Dendritic cell treated with granulocyte-macrophage colony-stimulating factor and Interleukin-4, amounts not matched to agents 40 ng/mL and 50 ng/mL, for 4 days (primary cell): Measurements from ENCODE around the gene DCAF5.

Source experiments
- H3K27ac Mint-ChIP-seq: one replicate; pipeline ENCODE4 v1.8.0; 2022; ENCODE audit warnings: mild to moderate bottlenecking, mixed read lengths
- H3K27me3 Mint-ChIP-seq: one replicate; pipeline ENCODE4 v1.8.0; 2022; ENCODE audit warnings: mild to moderate bottlenecking, mixed read lengths
- H3K36me3 Mint-ChIP-seq: one replicate; pipeline ENCODE4 v1.8.0; 2022; ENCODE audit warnings: low read depth, mixed read lengths
- H3K4me1 Mint-ChIP-seq: one replicate; pipeline ENCODE4 v1.8.0; 2022; ENCODE audit warnings: low read depth, mixed read lengths
- H3K4me3 Mint-ChIP-seq: one replicate; pipeline ENCODE4 v1.8.0; 2022; ENCODE audit warnings: mild to moderate bottlenecking, moderate library complexity, mixed read lengths
- H3K9me3 Mint-ChIP-seq: one replicate; pipeline ENCODE4 v1.8.0; 2022; ENCODE audit warnings: mixed read lengths
- intact Hi-C: fragments of 100-400 bp; cut with micrococcal nuclease; formaldehyde crosslinking; loops from one replicate; pipeline ENCODE4 v1.15.0; 2022

DCAF5 gene

DNA sequence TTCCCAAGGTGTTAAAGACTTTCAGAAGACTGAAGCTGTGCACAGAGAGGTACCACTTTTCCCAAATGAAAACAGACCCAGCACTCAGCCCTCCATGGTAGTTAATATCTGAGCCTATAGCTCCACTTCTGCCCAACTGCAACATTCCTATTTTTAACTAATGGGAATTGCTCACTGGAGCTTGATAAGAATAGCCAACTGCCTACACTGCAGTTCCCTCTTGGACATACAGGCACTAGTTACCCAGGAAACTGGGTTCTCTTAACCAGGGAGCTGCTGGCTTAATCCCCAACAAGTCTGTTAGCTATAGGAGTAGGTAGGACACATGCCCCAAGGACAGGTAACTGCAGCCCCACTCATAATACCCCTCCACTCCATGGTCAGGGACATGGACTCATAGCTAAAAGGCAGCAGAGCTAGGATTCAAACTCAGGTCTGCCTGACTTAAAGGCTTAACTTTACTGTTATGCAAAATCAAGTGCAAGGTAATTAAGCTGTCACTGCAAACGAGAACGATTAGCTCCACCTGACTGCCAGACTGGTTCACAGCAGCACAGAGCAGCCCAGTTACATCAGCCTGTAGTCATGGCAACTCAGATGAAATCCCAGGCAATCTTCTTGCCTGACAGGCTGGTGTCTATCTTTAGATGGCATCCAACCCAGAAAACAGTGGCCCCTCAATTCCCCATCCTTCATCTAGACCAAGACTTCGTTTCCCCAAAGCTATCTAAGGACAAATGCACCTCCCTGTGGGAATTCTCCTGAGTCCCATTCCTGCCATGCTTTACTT, 96.7 kb downstream of the DCAF5 start:
- Mint-ChIP-seq H3K27ac (no peak overlapping the region), H3K4me3 (no peak overlapping the region), H3K9me3 (no peaks in the 10 kb centered on the region), H3K4me1 (peaks cover 52% of the 10 kb centered on the region), H3K27me3 (no peaks in the 10 kb centered on the region), H3K36me3 (peaks cover 70% of the 10 kb centered on the region)
- intact Hi-C loops = no loop called here

DNA sequence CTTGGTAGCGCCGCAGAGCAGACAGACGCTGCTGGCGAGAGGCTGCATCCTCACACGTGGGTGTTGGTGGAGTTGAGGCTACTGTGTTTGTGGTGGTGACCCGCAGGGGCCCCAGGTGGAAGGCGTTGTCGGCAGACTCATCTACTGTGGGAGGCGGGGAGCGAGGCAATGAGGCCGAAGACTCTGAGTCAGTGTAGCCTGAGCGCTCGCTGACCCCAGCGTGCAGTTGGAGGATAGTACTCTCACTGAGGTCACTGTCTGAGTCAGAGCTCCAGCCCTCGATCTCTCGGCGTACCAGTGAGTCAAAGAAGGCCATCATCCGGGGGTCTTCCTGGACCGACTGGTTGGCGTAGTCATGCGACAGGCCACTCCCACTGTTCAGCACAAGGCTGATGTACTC, 97.8 kb downstream of the DCAF5 start:
- intact Hi-C loops = no loop called here
- H3K36me3 Mint-ChIP-seq = peaks cover 69% of the 10 kb centered on the region
- H3K27me3 Mint-ChIP-seq = no peaks in the 10 kb centered on the region
- no peak overlapping the region for H3K4me3 Mint-ChIP-seq
- H3K27ac Mint-ChIP-seq = no peak overlapping the region
- H3K9me3 Mint-ChIP-seq = no peaks in the 10 kb centered on the region
- H3K4me1 Mint-ChIP-seq = peaks cover 61% of the 10 kb centered on the region

GRCh38 chr14:69054030-69054429, 98.9 kb downstream of the DCAF5 start:
- Mint-ChIP-seq H3K9me3 (no peaks in the 10 kb centered on the region), H3K27ac (no peak overlapping the region), H3K27me3 (no peaks in the 10 kb centered on the region), H3K4me1 (peaks cover 59% of the 10 kb centered on the region), H3K36me3 (peaks cover 61% of the 10 kb centered on the region), H3K4me3 (no peak overlapping the region)
- intact Hi-C loops = no loop called here

- H3K9me3 Mint-ChIP-seq = no peaks in the 10 kb centered on the region
- no peak overlapping the region for H3K4me3 Mint-ChIP-seq
- H3K27me3 Mint-ChIP-seq = no peaks in the 10 kb centered on the region
- peaks cover 43% of the 10 kb centered on the region for H3K36me3 Mint-ChIP-seq
- intact Hi-C loops = no loop called here
- peaks cover 52% of the 10 kb centered on the region for H3K4me1 Mint-ChIP-seq
- peak overlapping the region; percentile 43 for H3K27ac Mint-ChIP-seq
Observed at GRCh38 chr14:69052181-69052601, 100.7 kb downstream of the DCAF5 start.

DNA sequence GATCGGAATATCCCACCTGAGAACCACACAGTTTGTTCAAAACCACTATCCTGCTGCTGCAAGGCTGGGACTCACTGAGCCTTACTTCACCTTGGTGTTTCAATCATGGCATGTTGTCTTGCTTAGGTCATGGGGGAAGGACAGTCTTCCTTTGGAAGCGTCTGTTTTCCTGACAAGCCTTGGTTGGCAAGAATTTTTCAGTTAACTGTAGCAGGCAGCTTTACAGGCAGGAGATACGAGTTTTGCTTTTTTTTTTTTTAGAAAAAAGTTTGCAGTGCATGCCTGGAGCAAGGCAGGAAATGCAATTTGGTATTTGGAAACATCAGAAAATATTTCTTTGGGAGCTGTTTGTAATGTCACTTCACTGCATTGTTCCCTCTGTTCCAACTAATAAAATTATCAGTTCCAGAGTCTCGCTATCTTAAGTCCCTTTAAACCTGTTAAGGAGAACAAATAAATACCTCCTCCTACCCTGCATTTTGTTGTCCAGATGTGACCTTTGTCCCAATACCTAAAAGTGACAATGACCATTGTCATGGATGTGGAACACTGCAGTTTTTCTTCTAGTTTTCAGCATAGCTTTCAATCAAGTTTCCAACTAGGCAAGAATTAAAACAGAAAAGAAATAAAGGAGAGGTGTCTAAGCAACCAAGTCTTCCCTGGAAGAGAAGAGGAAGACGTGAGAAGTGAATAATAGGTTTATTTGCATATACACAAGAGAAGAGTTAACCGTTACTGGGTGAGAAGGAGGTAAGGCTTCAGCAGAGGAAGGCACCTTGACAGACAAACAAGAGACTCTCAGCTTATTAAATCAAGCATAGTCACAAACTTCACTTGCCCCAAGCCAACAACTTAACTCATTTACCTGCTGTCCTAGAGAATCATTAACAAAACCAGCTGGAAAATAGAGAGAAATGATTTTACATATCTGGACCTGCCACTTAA, 102.4 kb downstream of the DCAF5 start:
- Mint-ChIP-seq H3K36me3 (peaks cover 29% of the 10 kb centered on the region), H3K9me3 (no peaks in the 10 kb centered on the region), H3K4me1 (peaks cover 67% of the 10 kb centered on the region), H3K4me3 (no peak overlapping the region), H3K27me3 (no peaks in the 10 kb centered on the region), H3K27ac (no peak overlapping the region)
- intact Hi-C loops = no loop called here

GRCh38 chr14:69049675-69050074, 103.2 kb downstream of the DCAF5 start:
- peaks cover 75% of the 10 kb centered on the region for H3K4me1 Mint-ChIP-seq
- intact Hi-C loops = no loop called here
- H3K9me3 Mint-ChIP-seq = no peaks in the 10 kb centered on the region
- H3K27ac Mint-ChIP-seq = no peak overlapping the region
- H3K4me3 Mint-ChIP-seq = no peak overlapping the region
- H3K36me3 Mint-ChIP-seq = peaks cover 21% of the 10 kb centered on the region
- H3K27me3 Mint-ChIP-seq = no peaks in the 10 kb centered on the region

- Mint-ChIP-seq H3K9me3 (no peaks in the 10 kb centered on the region), H3K27me3 (no peaks in the 10 kb centered on the region), H3K36me3 (peaks cover 9% of the 10 kb centered on the region), H3K27ac (no peak overlapping the region), H3K4me1 (peaks cover 82% of the 10 kb centered on the region), H3K4me3 (no peak overlapping the region)
- intact Hi-C loops = no loop called here
Observed at GRCh38 chr14:69048456-69048855, 104.5 kb downstream of the DCAF5 start.

DNA sequence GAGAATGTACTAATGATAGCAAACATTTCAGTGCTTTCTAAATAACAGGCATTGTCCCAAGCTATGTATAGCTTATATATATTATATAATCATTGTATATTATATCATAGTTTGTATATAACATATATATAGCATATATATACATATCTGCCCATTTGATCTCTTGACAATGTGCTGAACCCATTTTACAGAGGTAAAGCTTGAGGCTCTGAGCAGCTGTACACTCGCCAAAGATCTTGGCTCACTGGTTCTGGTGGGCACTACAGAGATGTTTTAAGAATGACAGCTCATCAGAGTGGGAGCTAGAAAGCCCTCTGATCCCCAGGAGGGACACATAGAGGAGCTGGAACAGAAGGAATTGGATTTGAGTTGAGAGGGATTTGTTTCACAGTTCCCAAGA, 105.7 kb downstream of the DCAF5 start:
- no peak overlapping the region for H3K4me3 Mint-ChIP-seq
- no peaks in the 10 kb centered on the region for H3K36me3 Mint-ChIP-seq
- H3K27ac Mint-ChIP-seq = no peak overlapping the region
- no peaks in the 10 kb centered on the region for H3K27me3 Mint-ChIP-seq
- H3K9me3 Mint-ChIP-seq = no peaks in the 10 kb centered on the region
- intact Hi-C loops = no loop called here
- H3K4me1 Mint-ChIP-seq = peaks cover 82% of the 10 kb centered on the region

DNA sequence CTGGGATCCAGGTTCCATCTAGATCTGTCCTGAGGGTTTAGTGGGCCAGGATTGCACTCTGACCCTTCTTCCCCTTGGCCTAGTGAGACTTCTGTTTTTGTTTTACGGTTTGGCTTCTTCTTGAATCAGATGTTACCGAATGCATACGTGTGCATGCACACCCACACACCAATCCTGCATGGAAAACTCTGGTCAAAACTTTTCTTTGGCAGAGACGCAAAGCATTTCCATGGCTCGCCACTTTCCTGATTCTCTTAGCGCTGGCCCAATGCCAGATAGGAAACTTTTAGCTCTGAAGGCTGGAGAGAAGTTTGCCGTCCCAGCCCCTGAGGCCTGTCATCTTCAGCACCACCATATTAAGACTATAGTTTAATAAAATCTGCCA, 106.5 kb downstream of the DCAF5 start:
- Mint-ChIP-seq H3K27ac (peak overlapping the region; percentile 67), H3K36me3 (no peaks in the 10 kb centered on the region), H3K9me3 (no peaks in the 10 kb centered on the region), H3K4me1 (peaks cover 83% of the 10 kb centered on the region), H3K4me3 (no peak overlapping the region), H3K27me3 (no peaks in the 10 kb centered on the region)
- intact Hi-C loops = no loop called here

DNA sequence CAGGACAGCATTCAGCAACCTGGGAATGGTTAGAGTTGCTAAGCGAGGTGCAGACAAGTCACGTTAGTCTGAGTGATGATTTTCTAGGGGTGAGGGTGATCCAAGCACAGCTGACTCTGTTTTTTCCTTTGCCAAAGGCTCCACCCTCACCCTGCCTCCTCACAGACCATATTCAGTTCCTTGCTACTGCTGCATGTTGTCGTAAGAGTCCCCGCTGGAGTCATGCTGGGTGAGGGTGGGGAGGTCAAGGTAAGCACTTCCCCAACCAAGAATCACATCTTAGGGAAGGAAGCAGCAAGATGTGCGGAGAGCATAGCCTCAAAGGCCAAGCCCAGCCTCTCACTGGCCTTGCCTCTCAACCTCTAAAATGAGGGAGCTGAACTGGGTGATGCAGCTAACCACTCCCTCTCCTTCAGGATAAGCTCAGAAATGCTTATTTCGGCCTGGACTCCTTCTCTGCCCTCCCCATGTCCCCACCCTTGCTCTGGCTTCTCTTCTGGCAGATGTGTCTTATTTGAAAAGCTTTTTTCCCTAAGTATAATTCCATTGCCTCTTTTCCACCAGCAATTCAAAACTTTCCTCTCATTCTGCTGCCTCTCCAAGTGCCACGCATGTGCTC, 107.0 kb downstream of the DCAF5 start:
- Mint-ChIP-seq H3K27ac (peak overlapping the region; percentile 67), H3K36me3 (no peaks in the 10 kb centered on the region), H3K4me3 (no peak overlapping the region), H3K27me3 (no peaks in the 10 kb centered on the region), H3K4me1 (peaks cover 84% of the 10 kb centered on the region), H3K9me3 (no peaks in the 10 kb centered on the region)
- intact Hi-C loops = no loop called here

DNA sequence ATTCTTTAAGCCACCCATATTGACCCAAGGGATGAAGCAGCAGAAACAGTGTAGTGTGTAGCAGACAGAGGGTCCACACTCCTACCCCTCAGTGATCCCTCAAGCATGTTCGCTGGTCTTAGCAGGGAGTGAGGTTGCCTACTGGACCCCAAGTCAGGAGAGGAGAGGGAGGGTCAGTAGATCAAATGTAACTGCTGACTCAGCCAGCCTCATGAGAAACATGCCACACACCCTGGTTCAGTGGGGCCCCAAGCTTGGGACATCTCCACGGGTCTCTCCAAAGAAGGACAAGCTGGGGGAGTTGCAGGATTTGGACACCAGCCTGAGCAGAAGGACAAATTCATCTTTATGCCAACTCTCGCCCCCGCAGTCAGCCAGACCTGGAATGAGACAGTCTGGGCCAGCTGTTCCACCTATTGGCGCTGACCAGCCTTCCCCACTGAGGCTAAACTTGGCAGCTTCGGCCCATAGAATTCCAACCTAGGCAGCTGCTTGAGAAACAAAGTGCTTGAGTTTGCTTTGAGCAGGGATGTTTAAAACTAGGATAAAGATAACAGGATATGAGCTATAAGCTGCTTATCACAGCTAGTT, 107.9 kb downstream of the DCAF5 start:
- Mint-ChIP-seq H3K9me3 (no peaks in the 10 kb centered on the region), H3K4me3 (no peak overlapping the region)

GRCh38 chr14:69044296-69044695, 108.6 kb downstream of the DCAF5 start:
- intact Hi-C loops = loop anchor here (5.0 kb wide), 1 partner anchor 67 kb away; the partner anchor contains the start of gene ACTN1
- peaks cover 83% of the 10 kb centered on the region for H3K4me1 Mint-ChIP-seq
- H3K27me3 Mint-ChIP-seq = no peaks in the 10 kb centered on the region
- H3K4me3 Mint-ChIP-seq = no peak overlapping the region
- no peaks in the 10 kb centered on the region for H3K36me3 Mint-ChIP-seq
- no peaks in the 10 kb centered on the region for H3K9me3 Mint-ChIP-seq
- H3K27ac Mint-ChIP-seq = peak overlapping the region; percentile 95

More for the DNA sequence above, 107.9 kb downstream of the DCAF5 start:
- H3K27me3 Mint-ChIP-seq = no peaks in the 10 kb centered on the region
- H3K36me3 Mint-ChIP-seq = no peaks in the 10 kb centered on the region
- peaks cover 83% of the 10 kb centered on the region for H3K4me1 Mint-ChIP-seq
- peak overlapping the region; percentile 95 for H3K27ac Mint-ChIP-seq
- intact Hi-C loops = loop anchor here (5.0 kb wide), 1 partner anchor 68 kb away; the partner anchor contains the start of gene ACTN1

DNA sequence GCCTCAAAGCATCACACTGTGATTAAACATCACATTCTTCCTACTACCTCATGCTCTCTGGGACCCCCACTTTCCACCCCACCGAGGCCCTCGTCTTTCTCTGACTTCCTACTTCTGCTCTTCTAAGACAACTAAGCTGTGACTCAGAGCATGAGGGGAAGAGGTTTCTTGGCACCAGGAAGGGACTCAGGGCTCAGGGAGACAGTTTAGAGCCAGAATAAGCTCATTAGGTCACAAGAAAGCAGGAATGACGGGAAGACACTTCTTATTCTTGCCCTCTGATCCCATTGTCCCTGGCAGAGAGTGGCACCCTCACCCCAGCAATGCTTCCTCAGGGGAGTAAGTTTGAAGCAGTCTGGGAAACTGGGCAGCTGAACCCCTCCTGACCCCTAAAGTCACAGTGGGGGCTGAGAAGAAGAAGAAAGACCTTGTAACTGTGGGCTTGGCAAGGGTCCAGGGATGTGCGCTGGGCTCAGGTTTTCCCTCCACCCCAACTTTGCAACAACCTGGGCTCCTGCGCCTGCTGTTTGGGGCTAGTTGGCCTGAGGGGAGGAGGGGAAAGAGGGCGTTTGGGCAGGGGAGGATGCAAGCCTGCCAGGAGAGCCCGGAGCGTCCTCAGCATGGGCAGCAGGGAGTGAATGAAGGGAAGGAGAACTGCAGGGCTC, 109.2 kb downstream of the DCAF5 start:
- H3K9me3 Mint-ChIP-seq = no peaks in the 10 kb centered on the region
- intact Hi-C loops = loop anchor here (5.0 kb wide), 1 partner anchor 66 kb away; the partner anchor contains the start of gene ACTN1
- H3K27me3 Mint-ChIP-seq = peaks cover 3% of the 10 kb centered on the region
- H3K4me3 Mint-ChIP-seq = peak overlapping the region; percentile 46
- H3K27ac Mint-ChIP-seq = peak overlapping the region; percentile 95
- peaks cover 89% of the 10 kb centered on the region for H3K4me1 Mint-ChIP-seq
- H3K36me3 Mint-ChIP-seq = no peaks in the 10 kb centered on the region
